ENCODE data around the gene ZBED6. TPM values are rescaled to one million over a fixed set of nuclear protein-coding genes. Genes with fewer than 3 reads are reported as not detected.

ZBED6 gene
- total and polyA plus RNA-seq, 11 donors: 1.3 to 19.6 (median 11.7) TPM

- TF ChIP-seq CTCF (IDR thresholded peaks at IDR 0.05) (no peak), POLR2A (IDR thresholded peaks at IDR 0.05) (no peak)
- no peaks in the 10 kb centered on the region for H3K9me3 ChIP-seq
- ATAC-seq: no peak
- intact Hi-C loops (cut with DNase I): loop anchor here in 2 of 10 donors (5.0 to 10.0 kb wide), 2 partner anchors 171 to 293 kb away; partner anchors contain the start of gene ATP2B4 (in 1 of the 2)
- H3K4me3 ChIP-seq: peak overlapping the region in 3 of 12 donors; percentile 1 to 92 (median 83)
- peaks cover 8 to 70% (median 55%) of the 10 kb centered on the region in 12 donors for H3K4me1 ChIP-seq
- peaks cover 0 to 42% (median 10%) of the 10 kb centered on the region in 9 donors for H3K36me3 ChIP-seq
- H3K27ac ChIP-seq: no peak overlapping the region
- H3K27me3 ChIP-seq: no peaks in the 10 kb centered on the region
- DNase-seq: peak in 2 of 5 donors; percentile 12 to 34
- WGBS, 4 donors: 50 to 56% (median 55%) methylated on average over 6 of the region's 6 CpGs
Measured at GRCh38 chr1:203797948-203798655, 2.7 kb downstream of the ZBED6 start.

GRCh38 chr1:203799157-203799556 is 3.7 kb downstream of the ZBED6 start:
- no peak overlapping the region for H3K4me3 ChIP-seq
- 64 to 78% (median 68%) methylated on average over 4 of the region's 4 CpGs for WGBS, 4 donors
- peaks cover 0 to 53% (median 21%) of the 10 kb centered on the region in 9 donors for H3K36me3 ChIP-seq
- H3K4me1 ChIP-seq: peaks cover 8 to 79% (median 56%) of the 10 kb centered on the region in 12 donors
- H3K9me3 ChIP-seq: no peaks in the 10 kb centered on the region
- ATAC-seq: no peak
- intact Hi-C loops (cut with DNase I): loop anchor here in 2 of 10 donors (5.0 to 10.0 kb wide), 2 partner anchors 172 to 294 kb away; partner anchors contain the start of gene ATP2B4 (in 1 of the 2)
- DNase-seq: no peak
- TF ChIP-seq CTCF (IDR thresholded peaks at IDR 0.05) (no peak), POLR2A (IDR thresholded peaks at IDR 0.05) (no peak)
- H3K27ac ChIP-seq: no peak overlapping the region
- H3K27me3 ChIP-seq: no peaks in the 10 kb centered on the region

- ATAC-seq: no peak
- no peaks in the 10 kb centered on the region for H3K9me3 ChIP-seq
- no peak for TF ChIP-seq POLR2A (IDR thresholded peaks at IDR 0.05)
- TF ChIP-seq CTCF (IDR thresholded peaks at IDR 0.05): no peak
- peaks cover 8 to 76% (median 53%) of the 10 kb centered on the region in 12 donors for H3K4me1 ChIP-seq
- H3K36me3 ChIP-seq: peaks cover 0 to 61% (median 29%) of the 10 kb centered on the region in 9 donors
- no peaks in the 10 kb centered on the region for H3K27me3 ChIP-seq
- DNase-seq: no peak
- intact Hi-C loops (cut with DNase I): loop anchor here in 2 of 10 donors (5.0 to 10.0 kb wide), 2 partner anchors 173 to 295 kb away; partner anchors contain the start of gene ATP2B4 (in 1 of the 2)
- H3K27ac ChIP-seq: peak overlapping the region in 4 of 12 donors; percentile 15 to 34 (median 16)
- no peak overlapping the region for H3K4me3 ChIP-seq
- 26 to 47% (median 33%) methylated on average over 1 of the region's 1 CpG for WGBS, 4 donors
Measured at GRCh38 chr1:203799971-203800370, 4.5 kb downstream of the ZBED6 start.

GRCh38 chr1:203805689-203806088 is 10.3 kb downstream of the ZBED6 start:
- Histone ChIP-seq H3K4me3 (no peak overlapping the region), H3K4me1 (peaks cover 0 to 43% (median 19%) of the 10 kb centered on the region in 12 donors), H3K9me3 (no peaks in the 10 kb centered on the region), H3K36me3 (peaks cover 0 to 83% (median 58%) of the 10 kb centered on the region in 9 donors), H3K27ac (no peak overlapping the region), H3K27me3 (no peaks in the 10 kb centered on the region)
- intact Hi-C loops (cut with DNase I): no loop called here
- 97 to 98% (median 97%) methylated on average over 7 of the region's 7 CpGs for WGBS, 4 donors
- DNase-seq (no peak), ATAC-seq (no peak)
- TF ChIP-seq CTCF (IDR thresholded peaks at IDR 0.05): no peak
- no peak for TF ChIP-seq POLR2A (IDR thresholded peaks at IDR 0.05)

Data from heart left ventricle (tissue), 16 donors.